Esophagus (tissue), 2 donors: Measurements from ENCODE around the gene SMURF2. TPM values are rescaled to one million over a fixed set of nuclear protein-coding genes. Genes with fewer than 3 reads are reported as not detected.

Experiments
- H3K27ac ChIP-seq, 2 donors: one replicate each; pipeline ENCODE4 v1.5.1; 2013; ENCODE audit warnings: low read depth in 2 of 2, mild to moderate bottlenecking in 2 of 2, inconsistent platforms in 1 of 2, low read length in 1 of 2, moderate library complexity in 1 of 2
- H3K27me3 ChIP-seq, 2 donors: one replicate each; pipeline ENCODE4 v1.6.1; 2013; ENCODE audit warnings: low read length in 2 of 2, control low read depth in 1 of 2, mild to moderate bottlenecking in 1 of 2; ENCODE audit not compliant: insufficient read depth in 2 of 2, control insufficient read depth in 1 of 2
- H3K36me3 ChIP-seq, 2 donors: one replicate each; pipeline ENCODE4 v1.6.1; 2013; ENCODE audit warnings: low read length in 1 of 2; ENCODE audit not compliant: control insufficient read depth in 2 of 2, insufficient read depth in 2 of 2
- H3K4me1 ChIP-seq, 2 donors: one replicate each; pipeline ENCODE4 v1.6.1; 2013; ENCODE audit warnings: low read length in 1 of 2; ENCODE audit not compliant: control insufficient read depth in 2 of 2, insufficient read depth in 2 of 2
- H3K4me3 ChIP-seq, 2 donors: one replicate each; pipeline ENCODE4 v1.5.1; 2013; ENCODE audit warnings: low read length in 2 of 2, mild to moderate bottlenecking in 2 of 2, low read depth in 1 of 2, moderate library complexity in 1 of 2
- H3K9me3 ChIP-seq, 2 donors: one replicate each; pipeline ENCODE4 v1.6.1; 2013; ENCODE audit warnings: mild to moderate bottlenecking in 2 of 2, low read depth in 1 of 2, low read length in 1 of 2, moderate library complexity in 1 of 2; ENCODE audit not compliant: control insufficient read depth in 2 of 2, insufficient read depth in 1 of 2
- WGBS, 2 donors: extraction: QIAGEN DNeasy Blood & Tissue Kit; methylation state at CpG; one replicate each; pipeline ENCODE4 v1.1.7; 2013; 5-methylcytosine and 5-hydroxymethylcytosine counted together
- polyA plus RNA-seq, 2 donors: library from polyadenylated mRNA; stranded (reverse); fragments of 200-250 nt; gene quantifications; one replicate each; pipeline ENCODE4 v1.2.3, GENCODE V29; 2013
- donor health status: healthy with polysubstance abuse.
- donor health status: Bipolar disorder and iron deficiency.

SMURF2 gene
- polyA plus RNA-seq, 2 donors, result 3.1 TPM

DNA sequence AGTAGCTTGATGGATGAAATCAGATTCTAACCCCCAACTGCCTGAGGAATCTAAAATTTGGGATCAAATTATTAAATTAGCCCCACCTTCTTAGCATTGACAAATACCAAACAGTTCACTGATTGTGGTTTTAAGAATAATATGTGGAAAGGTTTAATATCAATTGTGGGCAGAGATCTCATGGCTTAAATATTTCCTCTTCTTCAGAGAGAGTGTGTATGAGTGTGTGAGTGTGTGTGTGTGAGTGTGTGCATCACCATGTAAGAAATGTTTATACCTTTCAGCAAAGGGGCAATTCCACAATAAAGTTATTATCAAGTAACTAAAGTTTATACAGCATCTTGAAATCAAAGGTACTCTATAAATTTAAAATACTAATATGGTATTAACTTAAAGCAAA, 3.2 kb downstream of the SMURF2 start:
- Histone ChIP-seq H3K27ac (no peak overlapping the region), H3K9me3 (no peaks in the 10 kb centered on the region), H3K27me3 (no peaks in the 10 kb centered on the region), H3K4me3 (no peak overlapping the region), H3K36me3 (no peaks in the 10 kb centered on the region), H3K4me1 (no peaks in the 10 kb centered on the region)

- no peaks in the 10 kb centered on the region for H3K36me3 ChIP-seq
- 73 to 77% methylated on average over 6 of the region's 6 CpGs for WGBS, 2 donors
- no peaks in the 10 kb centered on the region for H3K27me3 ChIP-seq
- no peaks in the 10 kb centered on the region for H3K4me1 ChIP-seq
- peak overlapping the region in 1 of 2 donors; percentile 13 for H3K27ac ChIP-seq
- no peak overlapping the region for H3K4me3 ChIP-seq
- no peaks in the 10 kb centered on the region for H3K9me3 ChIP-seq
These were observed 4.4 kb downstream of the SMURF2 start for GRCh38 chr17:64657610-64658125.

GRCh38 chr17:64655704-64656103, 6.4 kb downstream of the SMURF2 start:
- no peaks in the 10 kb centered on the region for H3K27me3 ChIP-seq
- 94 to 100% methylated on average over 2 of the region's 2 CpGs for WGBS, 2 donors
- no peak overlapping the region for H3K4me3 ChIP-seq
- H3K36me3 ChIP-seq, result no peaks in the 10 kb centered on the region
- H3K4me1 ChIP-seq, result no peaks in the 10 kb centered on the region
- no peaks in the 10 kb centered on the region for H3K9me3 ChIP-seq
- no peak overlapping the region for H3K27ac ChIP-seq

DNA sequence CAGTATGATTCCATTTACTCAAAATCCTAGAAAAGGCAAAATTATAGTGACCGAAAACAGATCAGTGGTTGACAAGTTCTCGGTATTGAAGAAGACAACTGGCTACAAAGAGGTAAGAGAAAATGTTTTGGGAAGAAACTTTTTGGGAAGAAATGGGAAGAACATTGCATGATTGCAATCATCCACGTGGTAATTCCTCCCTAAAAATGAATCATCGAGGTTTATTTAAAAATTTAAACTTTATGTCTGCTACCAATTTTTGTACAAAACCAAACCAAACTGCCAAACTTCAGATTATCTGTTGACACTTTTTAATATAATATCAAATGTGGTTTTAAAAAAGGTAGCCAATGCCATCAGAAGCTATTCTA, 8.1 kb downstream of the SMURF2 start:
- H3K27me3 ChIP-seq, result no peaks in the 10 kb centered on the region
- H3K4me3 ChIP-seq, result no peak overlapping the region
- H3K36me3 ChIP-seq, result no peaks in the 10 kb centered on the region
- WGBS, 2 donors, result 76 to 83% methylated on average over 4 of the region's 4 CpGs
- H3K4me1 ChIP-seq, result no peaks in the 10 kb centered on the region
- H3K27ac ChIP-seq, result no peak overlapping the region
- H3K9me3 ChIP-seq, result no peaks in the 10 kb centered on the region

DNA sequence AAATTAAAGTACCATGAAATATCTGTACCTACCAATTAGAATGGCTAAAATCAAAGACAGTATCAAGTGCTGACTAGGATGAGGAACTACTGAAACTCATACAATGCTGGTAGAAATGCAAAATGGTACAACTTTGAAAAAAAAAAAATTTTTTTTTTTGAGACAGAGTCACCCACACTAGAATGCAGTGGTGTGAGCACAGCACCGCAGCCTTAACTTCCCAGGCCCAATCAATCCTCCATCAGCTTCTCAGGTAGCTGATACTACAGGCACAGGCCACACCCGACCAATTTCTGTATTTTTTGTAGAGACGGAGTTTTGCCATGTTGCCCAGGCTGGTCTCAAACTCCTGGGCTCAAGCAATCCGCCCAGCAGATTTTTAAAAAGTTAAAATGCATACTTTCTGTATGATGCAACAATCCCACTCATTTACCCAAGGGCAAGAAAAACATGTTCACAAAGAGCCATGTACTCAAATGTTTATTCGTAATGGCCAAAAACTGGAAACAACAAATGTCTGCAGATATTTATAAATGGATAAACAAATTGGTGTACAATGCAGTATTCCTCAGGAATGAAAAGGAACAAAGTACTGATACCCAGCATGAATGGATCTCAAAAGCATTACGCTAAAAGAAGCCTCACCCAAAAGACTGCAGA, 8.7 kb downstream of the SMURF2 start:
- whole genome bisulfite sequencing, 2 donors, result 53 to 73% methylated on average over 6 of the region's 6 CpGs
- H3K27me3 ChIP-seq, result no peaks in the 10 kb centered on the region
- no peaks in the 10 kb centered on the region for H3K9me3 ChIP-seq
- H3K36me3 ChIP-seq, result no peaks in the 10 kb centered on the region
- H3K4me3 ChIP-seq, result no peak overlapping the region
- H3K4me1 ChIP-seq, result no peaks in the 10 kb centered on the region
- H3K27ac ChIP-seq, result no peak overlapping the region

DNA sequence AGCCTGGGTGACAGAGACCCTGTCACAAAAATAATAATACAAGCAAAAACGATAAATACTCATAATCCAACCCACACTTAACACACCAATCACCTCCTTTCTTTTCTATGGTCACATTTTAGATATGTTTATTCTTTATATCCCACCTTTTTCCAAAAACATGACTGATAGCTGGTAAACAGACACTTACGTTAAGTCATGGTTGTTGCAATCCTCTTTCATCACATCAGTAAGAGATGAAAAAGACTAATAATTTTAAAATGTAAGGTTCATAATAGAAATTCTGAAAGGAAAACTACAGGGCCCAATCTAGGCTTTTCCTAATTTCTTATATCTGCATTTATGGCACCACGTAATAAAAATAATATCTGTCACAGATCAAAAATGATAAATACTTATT, 10.2 kb downstream of the SMURF2 start:
- no peaks in the 10 kb centered on the region for H3K9me3 ChIP-seq

GRCh38 chr17:64648234-64648633, 13.9 kb downstream of the SMURF2 start:
- H3K9me3 ChIP-seq, result no peaks in the 10 kb centered on the region
- H3K27me3 ChIP-seq, result no peaks in the 10 kb centered on the region
- WGBS, 2 donors, result 73 to 80% methylated on average over 1 of the region's 1 CpG
- no peaks in the 10 kb centered on the region for H3K36me3 ChIP-seq
- H3K4me1 ChIP-seq, result no peaks in the 10 kb centered on the region
- H3K4me3 ChIP-seq, result no peak overlapping the region
- no peak overlapping the region for H3K27ac ChIP-seq

More for the DNA sequence above, 10.2 kb downstream of the SMURF2 start:
- Histone ChIP-seq H3K4me3 (no peak overlapping the region), H3K36me3 (no peaks in the 10 kb centered on the region), H3K4me1 (no peaks in the 10 kb centered on the region), H3K27ac (no peak overlapping the region), H3K27me3 (no peaks in the 10 kb centered on the region)
- WGBS, 2 donors, result 68 to 78% methylated on average over 3 of the region's 3 CpGs

- Histone ChIP-seq H3K9me3 (no peaks in the 10 kb centered on the region), H3K27ac (no peak overlapping the region), H3K4me1 (no peaks in the 10 kb centered on the region), H3K27me3 (no peaks in the 10 kb centered on the region), H3K36me3 (no peaks in the 10 kb centered on the region), H3K4me3 (no peak overlapping the region)
- WGBS, 2 donors, result 93 to 100% methylated on average over 1 of the region's 1 CpG
These were observed 14.3 kb downstream of the SMURF2 start for GRCh38 chr17:64647817-64648216.

DNA sequence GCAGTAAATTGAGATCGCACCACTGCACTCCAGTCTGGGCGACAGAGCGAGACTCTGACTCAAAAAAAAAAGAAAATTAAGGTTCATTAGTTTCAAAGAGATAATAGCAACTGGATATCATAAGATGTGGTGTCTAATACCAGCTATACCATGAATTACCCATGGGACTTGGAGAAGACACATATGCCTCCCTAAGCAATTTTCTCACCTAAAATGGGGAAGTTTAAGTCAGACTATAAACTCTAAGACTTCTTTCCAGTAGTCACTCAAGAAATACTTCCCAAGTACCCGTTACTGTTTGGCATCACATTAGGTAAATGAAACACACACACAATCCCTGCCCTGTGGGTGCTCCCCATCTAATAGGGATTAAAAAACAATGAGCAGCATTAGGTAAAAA, 22.6 kb downstream of the SMURF2 start:
- H3K4me1 ChIP-seq, result no peaks in the 10 kb centered on the region
- WGBS, 2 donors, result 95 to 97% methylated on average over 4 of the region's 4 CpGs
- H3K36me3 ChIP-seq, result no peaks in the 10 kb centered on the region
- H3K9me3 ChIP-seq, result no peaks in the 10 kb centered on the region
- H3K4me3 ChIP-seq, result no peak overlapping the region
- H3K27me3 ChIP-seq, result no peaks in the 10 kb centered on the region
- no peak overlapping the region for H3K27ac ChIP-seq

DNA sequence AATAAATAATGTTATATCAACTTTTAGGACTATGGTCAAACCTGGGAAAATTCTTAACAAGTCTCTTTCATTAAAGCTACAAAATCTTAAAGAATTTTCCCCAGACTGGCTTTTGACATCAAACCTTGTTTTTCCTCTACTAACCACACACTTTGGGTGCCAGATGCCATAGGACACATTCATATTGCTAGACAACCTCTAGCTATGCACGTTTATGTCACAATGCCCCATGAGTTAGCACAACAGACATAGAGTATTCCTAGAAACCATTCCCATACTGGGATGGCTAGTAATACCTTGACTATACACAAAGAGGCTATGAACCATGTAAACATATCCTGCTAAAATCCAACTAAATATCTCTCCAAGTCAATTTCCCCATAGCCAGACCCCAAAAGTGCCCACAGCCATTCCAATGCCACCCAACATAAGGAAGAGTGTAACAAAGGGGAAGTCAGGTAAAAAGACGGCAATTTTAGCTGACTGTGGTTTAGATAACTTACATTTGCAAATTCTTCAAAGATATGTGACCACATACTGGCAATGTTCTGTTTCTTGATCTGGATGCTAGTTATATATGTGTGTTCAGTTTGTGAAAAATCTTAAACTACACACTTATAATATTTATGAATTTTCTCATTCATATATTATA, 23.4 kb downstream of the SMURF2 start:
- 68 to 80% methylated on average over 2 of the region's 2 CpGs for WGBS, 2 donors

More for the DNA sequence above, 23.4 kb downstream of the SMURF2 start:
- Histone ChIP-seq H3K27me3 (no peaks in the 10 kb centered on the region), H3K9me3 (no peaks in the 10 kb centered on the region), H3K4me3 (no peak overlapping the region), H3K4me1 (no peaks in the 10 kb centered on the region), H3K36me3 (no peaks in the 10 kb centered on the region), H3K27ac (no peak overlapping the region)
